Glutamatergic neuron (in vitro differentiated cells): Measurements from ENCODE around the gene CCDC152. TPM values are rescaled to one million over a fixed set of nuclear protein-coding genes. Genes with fewer than 3 reads are reported as not detected.

Source experiments
- DNase-seq: peaks from one replicate; pipeline ENCODE4 v3.0.0; 2022
- H3K27ac Mint-ChIP-seq: one replicate; pipeline ENCODE4 v1.8.0; 2020; ENCODE audit warnings: mild to moderate bottlenecking, mixed read lengths, inconsistent platforms; ENCODE audit not compliant: unreplicated experiment
- H3K27me3 Mint-ChIP-seq: one replicate; pipeline ENCODE4 v1.8.0; 2020; ENCODE audit warnings: mild to moderate bottlenecking, moderate library complexity, mixed read lengths, inconsistent platforms; ENCODE audit not compliant: unreplicated experiment
- H3K36me3 Mint-ChIP-seq: one replicate; pipeline ENCODE4 v1.8.0; 2020; ENCODE audit warnings: mild to moderate bottlenecking, mixed read lengths, inconsistent platforms; ENCODE audit not compliant: unreplicated experiment
- H3K4me1 Mint-ChIP-seq: one replicate; pipeline ENCODE4 v1.8.0; 2020; ENCODE audit warnings: mild to moderate bottlenecking, low read depth, mixed read lengths, inconsistent platforms; ENCODE audit not compliant: unreplicated experiment
- H3K4me3 Mint-ChIP-seq: one replicate; pipeline ENCODE4 v1.8.0; 2020; ENCODE audit warnings: mild to moderate bottlenecking, mixed read lengths, inconsistent platforms; ENCODE audit not compliant: unreplicated experiment
- H3K9me3 Mint-ChIP-seq: one replicate; pipeline ENCODE4 v1.8.0; 2020; ENCODE audit warnings: mild to moderate bottlenecking, moderate library complexity, mixed read lengths, inconsistent platforms; ENCODE audit not compliant: unreplicated experiment
- CTCF ChIP-seq: fragments of 200-600 bp; sonication (generic); IDR thresholded peaks from one replicate; pipeline ENCODE4 v1.5.0; 2021; ENCODE audit not compliant: partially characterized antibody, unreplicated experiment
- total RNA-seq: library from RNA; stranded (reverse); fragmentation: NEBNext Ultra II Directional; extraction: Animal tissue kit (Norgen Biotek cat#: 25700); gene quantifications from one replicate; pipeline ENCODE4 v1.2.1, GENCODE V29; 2021; ENCODE audit not compliant: unreplicated experiment

Gene CCDC152
- total RNA-seq, 1 donor from 2014 or later = 13.4 TPM

- H3K27ac Mint-ChIP-seq = no peak overlapping the region
- TF ChIP-seq CTCF = no peak
- H3K27me3 Mint-ChIP-seq = no peaks in the 10 kb centered on the region
- no peaks in the 10 kb centered on the region for H3K36me3 Mint-ChIP-seq
- H3K4me3 Mint-ChIP-seq = no peak overlapping the region
- H3K9me3 Mint-ChIP-seq = no peaks in the 10 kb centered on the region
- H3K4me1 Mint-ChIP-seq = no peaks in the 10 kb centered on the region
- DNase-seq = no peak
Measured at GRCh38 chr5:42806004-42806700, 49.5 kb downstream of the CCDC152 start.

GRCh38 chr5:42806701-42807262, 50.2 kb downstream of the CCDC152 start:
- no peak for DNase-seq

GRCh38 chr5:42807722-42808447, 51.3 kb downstream of the CCDC152 start:
- H3K27me3 Mint-ChIP-seq = no peaks in the 10 kb centered on the region
- H3K36me3 Mint-ChIP-seq = no peaks in the 10 kb centered on the region

More at GRCh38 chr5:42806701-42807262, 50.2 kb downstream of the CCDC152 start:
- no peaks in the 10 kb centered on the region for H3K27me3 Mint-ChIP-seq
- no peaks in the 10 kb centered on the region for H3K36me3 Mint-ChIP-seq
- H3K4me3 Mint-ChIP-seq = no peak overlapping the region
- no peaks in the 10 kb centered on the region for H3K4me1 Mint-ChIP-seq
- H3K27ac Mint-ChIP-seq = no peak overlapping the region
- no peak for TF ChIP-seq CTCF
- H3K9me3 Mint-ChIP-seq = no peaks in the 10 kb centered on the region

GRCh38 chr5:42808888-42809611, 52.4 kb downstream of the CCDC152 start:
- Mint-ChIP-seq H3K9me3 (no peaks in the 10 kb centered on the region), H3K36me3 (no peaks in the 10 kb centered on the region), H3K4me1 (no peaks in the 10 kb centered on the region), H3K27ac (no peak overlapping the region), H3K27me3 (no peaks in the 10 kb centered on the region), H3K4me3 (no peak overlapping the region)
- TF ChIP-seq CTCF = no peak
- DNase-seq = no peak

More at GRCh38 chr5:42807722-42808447, 51.3 kb downstream of the CCDC152 start:
- no peak overlapping the region for H3K4me3 Mint-ChIP-seq
- H3K4me1 Mint-ChIP-seq = no peaks in the 10 kb centered on the region
- DNase-seq = no peak
- H3K9me3 Mint-ChIP-seq = no peaks in the 10 kb centered on the region
- TF ChIP-seq CTCF = no peak
- no peak overlapping the region for H3K27ac Mint-ChIP-seq
